Esophagus muscularis mucosa (tissue), 4 donors: ENCODE data around the gene BPTF.

Experiments
- CTCF ChIP-seq, 3 experiments: fragments of 200-600 bp in 2 of 3; fragments of 450-650 bp in 1 of 3; sonication (generic) in 2 of 3; IDR thresholded peaks; one replicate each; pipeline ENCODE4 v1.5.1; 2017 to 2019; ENCODE audit warnings: antibody characterized with exemption in 3 of 3, mild to moderate bottlenecking in 2 of 3, moderate library complexity in 1 of 3
- EP300 ChIP-seq: sonication (generic); formaldehyde crosslinking; IDR thresholded peaks from one replicate; pipeline ENCODE4 v1.6.1; 2017; ENCODE audit warnings: antibody characterized with exemption
- POLR2A ChIP-seq: fragments of 450-650 bp; IDR thresholded peaks from one replicate; pipeline ENCODE4 v1.6.1; 2017; ENCODE audit warnings: antibody characterized with exemption, moderate library complexity, mild to moderate bottlenecking, low read depth

GRCh38 chr17:67959510-67959909 is 134.2 kb downstream of the BPTF start:
- TF ChIP-seq POLR2A, result no peak
- TF ChIP-seq CTCF (IDR thresholded peaks at IDR 0.05), result no peak
- no peak for TF ChIP-seq EP300
